GM10266 (cell line): Measurements from ENCODE around the gene TNFRSF18.
"Not testable (repeated sequence)": the region's sequence is repeated elsewhere in the genome, so short reads cannot be mapped to it uniquely, and the experiment has no call there.

ENCODE experiments used
- DNase-seq: peaks from one replicate; pipeline ENCODE4 v3.0.0; 2012; ENCODE audit errors: extremely low spot score
- CTCF ChIP-seq: IDR thresholded peaks from 2 replicates; pipeline ENCODE4 v1.5.1; 2012; ENCODE audit warnings: mild to moderate bottlenecking, low read depth; ENCODE audit not compliant: control insufficient read depth, insufficient read depth; ENCODE audit errors: missing control alignments

TNFRSF18 gene

GRCh38 chr1:1178794-1179331, 27.5 kb downstream of the TNFRSF18 start:
- TF ChIP-seq CTCF: no peak
- no peak for DNase-seq

- no peak for TF ChIP-seq CTCF
- no peak for DNase-seq
These were observed 28.8 kb downstream of the TNFRSF18 start for GRCh38 chr1:1177452-1178206.

GRCh38 chr1:1176931-1177330, 29.5 kb downstream of the TNFRSF18 start:
- no peak for TF ChIP-seq CTCF
- no peak for DNase-seq

GRCh38 chr1:1176063-1176761, 30.2 kb downstream of the TNFRSF18 start:
- not testable (repeated sequence) for DNase-seq

GRCh38 chr1:1175221-1176062, 30.9 kb downstream of the TNFRSF18 start:
- no peak for DNase-seq
- no peak for TF ChIP-seq CTCF

GRCh38 chr1:1173793-1174415, 32.5 kb downstream of the TNFRSF18 start, which contains the start of gene TTLL10:
Gene TTLL10 (plus strand): TSS chr1:1173880. CDS start chr1:1179216, 5,336 bp downstream.
- no peak for DNase-seq
- TF ChIP-seq CTCF: no peak
